ENCODE data around the gene MLPH.

GRCh38 chr2:237591141-237591881 is 104.3 kb downstream of the MLPH start:
- TF ChIP-seq CTCF (IDR thresholded peaks at IDR 0.05): no peak
- no peak for TF ChIP-seq EZH2phosphoT487 (IDR thresholded peaks at IDR 0.05)
- TF ChIP-seq EZH2 (IDR thresholded peaks at IDR 0.05): no peak

Data from neural progenitor cell (in vitro differentiated cells).